H1 (cell line): Measurements from ENCODE around the gene TFCP2L1. TPM values are rescaled to one million over a fixed set of nuclear protein-coding genes. Genes with fewer than 3 reads are reported as not detected.

Source experiments
- CTCF ChIA-PET: fragments of 300-600 bp; sonication (Branson Sonifier 250); formaldehyde crosslinking; loops from one replicate; lab custom pipeline; 2021; ENCODE audit not compliant: partially characterized antibody; lab: Charles Lee
- POLR2A ChIA-PET: fragments of 300-600 bp; sonication (Branson Sonifier 250); formaldehyde crosslinking; loops from one replicate; lab custom pipeline; 2021; ENCODE audit warnings: inconsistent platforms; ENCODE audit not compliant: partially characterized antibody; lab: Charles Lee
- DNase-seq, 2 experiments: peaks; one replicate each; pipeline versions ENCODE4 v3.0.0 to v3.0.0-alpha.2; 2010 to 2022; ENCODE audit warnings: low spot score in 2 of 2, low read depth in 1 of 2, mixed read lengths in 1 of 2
- FAIRE-seq: peaks from 2 replicates; lab custom pipeline; 2011; peaks lifted over from hg19 to GRCh38; lab: Jason Lieb, UNC
- H2AFZ ChIP-seq: 2 replicates; pipeline ENCODE4 v1.8.1; 2012; ENCODE audit warnings: low read length, inconsistent platforms
- H2AK5ac ChIP-seq: 2 replicates; pipeline ENCODE4 v1.6.1; 2013; ENCODE audit warnings: low read depth, low read length
- H2BK120ac ChIP-seq: replicated peaks from 2 replicates; pipeline ENCODE3; 2013; ENCODE audit warnings: low read depth, low read length, inconsistent platforms
- H2BK12ac ChIP-seq: 2 replicates; pipeline ENCODE4 v1.6.1; 2013; ENCODE audit warnings: low read depth, low read length
- H2BK15ac ChIP-seq: 2 replicates; pipeline ENCODE4 v1.6.1; 2013; ENCODE audit warnings: low read length
- H2BK20ac ChIP-seq: 2 replicates; pipeline ENCODE4 v1.6.1; 2013; ENCODE audit warnings: low read length
- H2BK5ac ChIP-seq: 2 replicates; pipeline ENCODE4 v1.6.1; 2013; ENCODE audit warnings: low read depth, low read length
- H3K14ac ChIP-seq: 2 replicates; pipeline ENCODE4 v1.6.1; 2013; ENCODE audit warnings: inconsistent platforms; ENCODE audit not compliant: insufficient read length
- H3K18ac ChIP-seq: 2 replicates; pipeline ENCODE4 v1.6.1; 2013; ENCODE audit warnings: low read length; ENCODE audit errors: extremely low read depth
- H3K23ac ChIP-seq: 2 replicates; pipeline ENCODE4 v1.6.1; 2013; ENCODE audit warnings: inconsistent platforms; ENCODE audit not compliant: insufficient read length
- H3K23me2 ChIP-seq: 2 replicates; pipeline ENCODE4 v1.6.1; 2013; ENCODE audit warnings: low read depth, low read length
- H3K27ac ChIP-seq: 2 replicates; pipeline ENCODE4 v1.6.1; 2011; ENCODE audit warnings: low read depth, low read length, inconsistent platforms
- H3K27me3 ChIP-seq, 4 experiments: replicated peaks in 1 of 4; 1 replicate in 1 of 4; 2 replicates in 3 of 4; pipeline versions ENCODE4 v1.6.1 to v1.8.1; 2011 to 2013; ENCODE audit warnings: low read length in 3 of 4, mild to moderate bottlenecking in 3 of 4, inconsistent platforms in 2 of 4, mixed read lengths in 2 of 4, moderate library complexity in 1 of 4; ENCODE audit not compliant: control insufficient read depth in 3 of 4, insufficient read depth in 3 of 4; ENCODE audit errors: extremely low read depth in 1 of 4
- H3K36me3 ChIP-seq, 4 experiments: 2 replicates each; pipeline versions ENCODE4 v1.6.1 to v1.8.1; 2011 to 2013; ENCODE audit warnings: mild to moderate bottlenecking in 4 of 4, low read length in 3 of 4, moderate library complexity in 2 of 4, control low read depth in 1 of 4, inconsistent platforms in 1 of 4; ENCODE audit not compliant: insufficient read depth in 4 of 4, control insufficient read depth in 2 of 4
- H3K4ac ChIP-seq: replicated peaks from 2 replicates; pipeline ENCODE3; 2013; ENCODE audit warnings: low read length, low read depth, mixed read lengths, inconsistent platforms; ENCODE audit not compliant: insufficient read length
- H3K4me1 ChIP-seq, 4 experiments: replicated peaks in 1 of 4; 1 replicate in 1 of 4; 2 replicates in 3 of 4; pipeline versions ENCODE4 v1.6.1 to v1.8.1; 2011 to 2013; ENCODE audit warnings: low read length in 3 of 4, inconsistent platforms in 2 of 4, mixed read lengths in 1 of 4; ENCODE audit not compliant: insufficient read depth in 4 of 4, control insufficient read depth in 3 of 4
- H3K4me2 ChIP-seq, 2 experiments: 2 replicates each; pipeline versions ENCODE4 v1.6.1 to v1.8.1; 2011 to 2013; ENCODE audit warnings: low read depth in 2 of 2, low read length in 2 of 2, control low read depth in 1 of 2, inconsistent platforms in 1 of 2, mild to moderate bottlenecking in 1 of 2; ENCODE audit not compliant: insufficient read depth in 1 of 2
- H3K4me3 ChIP-seq, 4 experiments: fragments of 200-600, 300-600 bp in 1 of 4; sonication (generic), shearing (Covaris generic), sonication (Bioruptor Twin) in 1 of 4; 2 replicates each; pipeline versions ENCODE4 v1.5.1 to v1.8.1; 2011 to 2016; ENCODE audit warnings: low read length in 4 of 4, low read depth in 3 of 4, control low read depth in 2 of 4, inconsistent platforms in 2 of 4, mild to moderate bottlenecking in 2 of 4, mixed read lengths in 1 of 4, moderate library complexity in 1 of 4; ENCODE audit not compliant: insufficient read depth in 2 of 4; ENCODE audit errors: extremely low read depth in 1 of 4
- H3K56ac ChIP-seq: replicated peaks from 2 replicates; pipeline ENCODE3; 2013; ENCODE audit warnings: low read depth, mild to moderate bottlenecking, mixed read lengths, low read length, inconsistent platforms; ENCODE audit not compliant: insufficient read length
- H3K79me1 ChIP-seq: 2 replicates; pipeline ENCODE4 v1.6.1; 2013; ENCODE audit warnings: low read depth, low read length, control low read depth
- H3K79me2 ChIP-seq, 2 experiments: 2 replicates each; pipeline versions ENCODE4 v1.6.1 to v1.8.1; 2012 to 2013; ENCODE audit warnings: low read length in 2 of 2, mild to moderate bottlenecking in 2 of 2, inconsistent platforms in 1 of 2; ENCODE audit not compliant: insufficient read depth in 2 of 2, control insufficient read depth in 1 of 2
- H3K9ac ChIP-seq, 4 experiments: replicated peaks in 1 of 4; 1 replicate in 1 of 4; 2 replicates in 3 of 4; pipeline versions ENCODE4 v1.6.1 to v1.8.1; 2011 to 2013; ENCODE audit warnings: low read depth in 3 of 4, low read length in 3 of 4, control low read depth in 2 of 4, mild to moderate bottlenecking in 2 of 4, moderate library complexity in 2 of 4, inconsistent platforms in 1 of 4; ENCODE audit errors: extremely low read depth in 1 of 4
- H3K9me3 ChIP-seq, 2 experiments: 2 replicates each; pipeline versions ENCODE4 v1.6.1 to v1.8.1; 2012 to 2013; ENCODE audit warnings: mild to moderate bottlenecking in 2 of 2, moderate library complexity in 2 of 2, control low read depth in 1 of 2, inconsistent platforms in 1 of 2, low read depth in 1 of 2, low read length in 1 of 2, mixed read lengths in 1 of 2; ENCODE audit not compliant: insufficient read depth in 2 of 2
- H4K20me1 ChIP-seq, 2 experiments: replicated peaks in 1 of 2; 2 replicates each; pipeline versions ENCODE3 to v1.8.1; 2011 to 2013; ENCODE audit warnings: inconsistent platforms in 2 of 2, low read length in 2 of 2, mild to moderate bottlenecking in 1 of 2; ENCODE audit not compliant: insufficient read depth in 2 of 2, control insufficient read depth in 1 of 2
- H4K5ac ChIP-seq: 2 replicates; pipeline ENCODE4 v1.6.1; 2013; ENCODE audit warnings: low read length, low read depth, mixed read lengths, inconsistent platforms; ENCODE audit not compliant: insufficient read length
- H4K8ac ChIP-seq: 2 replicates; pipeline ENCODE4 v1.8.0; 2013; ENCODE audit warnings: mild to moderate bottlenecking, moderate library complexity, low read length, inconsistent platforms; ENCODE audit not compliant: insufficient read depth; ENCODE audit errors: extremely low read depth
- H4K91ac ChIP-seq: replicated peaks from 2 replicates; pipeline ENCODE3; 2013; ENCODE audit warnings: low read length, mixed read lengths, inconsistent platforms; ENCODE audit not compliant: insufficient read length
- CTCF ChIP-seq, 3 experiments: IDR thresholded peaks; 1 replicate in 2 of 3; 2 replicates in 1 of 3; pipeline versions ENCODE4 v1.5.1 to v1.6.1; 2011; ENCODE audit warnings: low read length in 3 of 3, mild to moderate bottlenecking in 3 of 3, inconsistent platforms in 2 of 3, low read depth in 1 of 3, moderate library complexity in 1 of 3; ENCODE audit not compliant: insufficient read depth in 1 of 3; ENCODE audit errors: control extremely low read depth in 1 of 3
- EZH2 ChIP-seq: fragments of 200-600 bp; sonication (generic); IDR thresholded peaks from 2 replicates; pipeline ENCODE4 v1.7.1; 2012; ENCODE audit warnings: low read depth, mild to moderate bottlenecking, moderate library complexity, low read length, inconsistent platforms; ENCODE audit not compliant: severe bottlenecking
- MAX ChIP-seq: IDR thresholded peaks from 2 replicates; pipeline ENCODE4 v1.6.1; 2012; ENCODE audit warnings: inconsistent platforms
- NANOG ChIP-seq: IDR thresholded peaks from 2 replicates; pipeline ENCODE4 v1.6.1; 2011; ENCODE audit warnings: low read length, low read depth, mild to moderate bottlenecking, inconsistent platforms; ENCODE audit not compliant: insufficient read depth, poor library complexity, severe bottlenecking
- SIX5 ChIP-seq: IDR thresholded peaks from 2 replicates; pipeline ENCODE4 v1.6.1; 2011; ENCODE audit warnings: mild to moderate bottlenecking, low read depth, low read length
- SUZ12 ChIP-seq: fragments of 200-600 bp; sonication (generic); IDR thresholded peaks from 2 replicates; pipeline ENCODE4 v1.6.1; 2012; ENCODE audit warnings: mild to moderate bottlenecking, inconsistent platforms, low read length, moderate library complexity, mixed read lengths
- TEAD4 ChIP-seq: IDR thresholded peaks from 2 replicates; pipeline ENCODE4 v1.6.1; 2012; ENCODE audit warnings: low read depth, low read length, inconsistent platforms, mixed read lengths
- WGBS, 2 experiments: shearing (Covaris generic) in 1 of 2; methylation state at CpG; one replicate each; pipeline versions ENCODE4 v1.1.6 to v1.1.7; 2013 to 2015; ENCODE audit warnings: low lambda C conversion rate in 2 of 2, mixed read lengths in 2 of 2, inconsistent platforms in 1 of 2, low coverage in 1 of 2, missing lambda C conversion rate in 1 of 2; ENCODE audit not compliant: insufficient replicate concordance in 2 of 2, insufficient coverage in 1 of 2, insufficient read length in 1 of 2; ENCODE audit errors: extremely low coverage in 1 of 2, missing lambda C conversion rate in 1 of 2; 5-methylcytosine and 5-hydroxymethylcytosine counted together
- polyA plus RNA-seq, 7 experiments: library from polyadenylated mRNA; depleted of rRNA in 3 of 7; stranded (reverse) in 5 of 7; unstranded in 2 of 7; fragments of >200 nt in 5 of 7; fragments of 200-250 nt in 2 of 7; gene quantifications; 1 replicate in 5 of 7; 2 replicates in 1 of 7; 4 replicates in 1 of 7; pipeline versions ENCODE4 v1.2.1 to v1.2.3, GENCODE V29; 2011 to 2013; ENCODE audit warnings: missing spikeins in 2 of 7, mixed read lengths in 2 of 7
- total RNA-seq: library from RNA; stranded (reverse); fragmentation: NEBNext Ultra II Directional; extraction: Animal tissue kit (Norgen Biotek cat#: 25700); gene quantifications from 2 replicates; pipeline ENCODE4 v1.2.1, GENCODE V29; 2021

The TFCP2L1 gene
- total and polyA plus RNA-seq, 2 of the 8 experiments (the other 6 are each of a cell fraction or from before 2014, with no cell fraction given): 1.5 to 3.8 TPM

- Histone ChIP-seq H3K56ac (no peak overlapping the region), H2AFZ (no peak overlapping the region), H3K14ac (no peak overlapping the region), H2BK15ac (no peak overlapping the region), H3K4ac (no peak overlapping the region), H4K20me1 (no peaks in the 10 kb centered on the region), H3K4me3 (no peak overlapping the region), H3K23me2 (no peaks in the 10 kb centered on the region; the same call in 1 of the 2 replicates), H3K36me3 (no peaks in the 10 kb centered on the region), H3K79me1 (no peaks in the 10 kb centered on the region), H2BK20ac (no peak overlapping the region), H3K79me2 (no peaks in the 10 kb centered on the region), H2BK120ac (no peak overlapping the region), H3K27me3 (no peaks in the 10 kb centered on the region), H3K18ac (no peak overlapping the region), H4K91ac (no peak overlapping the region), H4K8ac (no peak overlapping the region), H3K23ac (no peak overlapping the region), H3K27ac (no peak overlapping the region), H2BK5ac (no peak overlapping the region), H3K9ac (no peak overlapping the region), H3K4me1 (no peaks in the 10 kb centered on the region), H3K4me2 (no peak overlapping the region), H3K9me3 (no peaks in the 10 kb centered on the region), H4K5ac (no peak overlapping the region), H2BK12ac (no peak overlapping the region), H2AK5ac (no peak overlapping the region)
- POLR2A ChIA-PET: no interaction called here
- DNase-seq: no peak
- CTCF ChIA-PET: interaction anchor here (1.0 to 1.1 kb wide), 2 partner anchors 11 to 211 kb away, joined by 3 read pairs; no protein-coding TSS in a partner anchor
- 86% methylated on average over 2 of the region's 2 CpGs; no CpG with 5 or more reads in 1 of the 2 experiments for WGBS, 2 experiments
- no peak for FAIRE-seq
- TF ChIP-seq CTCF (IDR thresholded peaks at IDR 0.05; ENCODE audit: control extremely low read depth in 1 of 3, insufficient read depth in 1 of 3, low read depth in 1 of 3, low read length in 3 of 3) (no peak), NANOG (no peak), MAX (no peak), EZH2 (no peak), TEAD4 (no peak), SUZ12 (no peak), SIX5 (no peak)
Observed at GRCh38 chr2:121307048-121307447, 22.0 kb upstream of the TFCP2L1 start.
